HL-60 (cell line): ENCODE data around the gene SLC38A4.

Experiments
- DNase-seq, 2 experiments: peaks; one replicate each; pipeline ENCODE4 v3.0.0-alpha.2; 2010 to 2020; ENCODE audit warnings: low read depth in 1 of 2, low spot score in 1 of 2
- H3K27ac ChIP-seq: fragments of 250-450 bp; sonication (Bioruptor Pico); replicated peaks from 2 replicates; pipeline ENCODE4 v1.5.1; 2020; ENCODE audit warnings: mild to moderate bottlenecking, moderate library complexity
- H3K27me3 ChIP-seq: fragments of 250-450 bp; sonication (Bioruptor Pico); 2 replicates; pipeline ENCODE4 v1.5.1; 2021; ENCODE audit warnings: mild to moderate bottlenecking, moderate library complexity; ENCODE audit not compliant: insufficient read depth, poor library complexity, severe bottlenecking
- H3K4me3 ChIP-seq: replicated peaks from 2 replicates; pipeline ENCODE4 v1.5.1; 2011; ENCODE audit warnings: mild to moderate bottlenecking, control low read depth, low read length; ENCODE audit not compliant: insufficient read depth
- CTCF ChIP-seq: IDR thresholded peaks from one replicate; pipeline ENCODE4 v1.5.1; 2011; ENCODE audit warnings: low read length, control low read depth, inconsistent platforms; ENCODE audit not compliant: insufficient read depth
- GABPA ChIP-seq: IDR thresholded peaks from 2 replicates; pipeline ENCODE4 v1.6.1; 2012; ENCODE audit warnings: low read depth
- POLR2AphosphoS5 ChIP-seq: IDR thresholded peaks from 2 replicates; pipeline ENCODE4 v1.6.1; 2012; ENCODE audit warnings: low read depth
- REST ChIP-seq: IDR thresholded peaks from 2 replicates; pipeline ENCODE4 v1.6.1; 2012; ENCODE audit warnings: low read depth; ENCODE audit not compliant: insufficient replicate concordance
- SPI1 ChIP-seq: IDR thresholded peaks from 2 replicates; pipeline ENCODE4 v1.6.1; 2012; ENCODE audit warnings: low read depth, mild to moderate bottlenecking, borderline replicate concordance

SLC38A4 gene

GRCh38 chr12:46872135-46872534, 46.3 kb upstream of the SLC38A4 start:
- H3K27me3 ChIP-seq: no peaks in the 10 kb centered on the region
- no peak overlapping the region for H3K27ac ChIP-seq
- no peak overlapping the region for H3K4me3 ChIP-seq
- DNase-seq: no peak
- TF ChIP-seq SPI1: no peak
- TF ChIP-seq GABPA: no peak
- no peak for TF ChIP-seq REST
- TF ChIP-seq POLR2AphosphoS5: no peak

- Histone ChIP-seq H3K27ac (no peak overlapping the region), H3K27me3 (no peaks in the 10 kb centered on the region), H3K4me3 (no peak overlapping the region)
- DNase-seq: no peak
- TF ChIP-seq GABPA (no peak), REST (no peak)
These were observed 39.5 kb upstream of the SLC38A4 start for GRCh38 chr12:46865311-46865710.

GRCh38 chr12:46858368-46858767, 32.6 kb upstream of the SLC38A4 start:
- H3K27ac ChIP-seq: no peak overlapping the region
- H3K27me3 ChIP-seq: no peaks in the 10 kb centered on the region

More at GRCh38 chr12:46858368-46858767, 32.6 kb upstream of the SLC38A4 start:
- DNase-seq: no peak
- H3K4me3 ChIP-seq: no peak overlapping the region
- TF ChIP-seq SPI1: no peak
- TF ChIP-seq REST: no peak
- no peak for TF ChIP-seq CTCF
- no peak for TF ChIP-seq GABPA
- no peak for TF ChIP-seq POLR2AphosphoS5
